OCI-LY3 (cell line): ENCODE data around the gene TMEM132D.

Source experiments
- H2AFZ ChIP-seq: fragments of 200-600, 300-600 bp; shearing (Covaris generic); 2 replicates; pipeline ENCODE4 v1.6.0; 2014; ENCODE audit warnings: antibody characterized with exemption, low read depth, low read length
- H3K27ac ChIP-seq: fragments of 200-600, 300-600 bp; sonication (generic); 2 replicates; pipeline ENCODE4 v1.5.1; 2014; ENCODE audit warnings: mild to moderate bottlenecking, low read length, moderate library complexity, mixed read lengths
- H3K27me3 ChIP-seq: fragments of 200-600, 300-600 bp; sonication (generic); 2 replicates; pipeline ENCODE4 v1.6.1; 2014; ENCODE audit warnings: low read depth, low read length, mixed read lengths
- H3K36me3 ChIP-seq: fragments of 200-600, 300-600 bp; sonication (generic); replicated peaks from 2 replicates; pipeline ENCODE3; 2014; ENCODE audit warnings: low read depth, low read length, mixed read lengths
- H3K4me1 ChIP-seq: fragments of 300-600, 200-600 bp; sonication (generic); 2 replicates; pipeline ENCODE4 v1.6.1; 2014; ENCODE audit warnings: low read length, mixed read lengths
- H3K4me2 ChIP-seq: fragments of 200-600, 300-600 bp; sonication (generic); 2 replicates; pipeline ENCODE4 v1.6.1; 2014; ENCODE audit warnings: low read length, mixed read lengths
- H3K4me3 ChIP-seq: fragments of 300-600, 200-600 bp; sonication (generic); 2 replicates; pipeline ENCODE4 v1.5.1; 2014; ENCODE audit warnings: antibody characterized with exemption, mild to moderate bottlenecking, low read length, moderate library complexity
- H3K79me2 ChIP-seq: fragments of 300-600, 200-600 bp; shearing (Covaris generic); 2 replicates; pipeline ENCODE4 v1.6.1; 2014; ENCODE audit warnings: mild to moderate bottlenecking, low read length, mixed read lengths
- H3K9ac ChIP-seq: fragments of 300-600, 200-600 bp; shearing (Covaris generic); 2 replicates; pipeline ENCODE4 v1.6.0; 2014; ENCODE audit warnings: mild to moderate bottlenecking, low read length, moderate library complexity
- H3K9me3 ChIP-seq: fragments of 200-600, 300-600 bp; shearing (Covaris generic); 2 replicates; pipeline ENCODE4 v1.6.1; 2014; ENCODE audit warnings: low read length, mixed read lengths; ENCODE audit not compliant: insufficient read depth
- H4K20me1 ChIP-seq: fragments of 200-600, 300-600 bp; sonication (generic); 2 replicates; pipeline ENCODE4 v1.6.1; 2016; ENCODE audit warnings: low read length, mixed read lengths; ENCODE audit not compliant: insufficient read depth
- CTCF ChIP-seq: fragments of 200-600, 300-600 bp; sonication (generic); IDR thresholded peaks from 2 replicates; pipeline ENCODE4 v1.5.1; 2014; ENCODE audit warnings: antibody characterized with exemption, low read length, low read depth
- EZH2phosphoT487 ChIP-seq: fragments of 200-600 bp; shearing (Covaris generic); IDR thresholded peaks from 2 replicates; pipeline ENCODE4 v1.6.1; 2018; ENCODE audit warnings: antibody characterized with exemption, mixed run types, low read depth

TMEM132D gene

GRCh38 chr12:129696926-129697325, 206.9 kb downstream of the TMEM132D start:
- Histone ChIP-seq H3K9me3 (no peaks in the 10 kb centered on the region), H3K36me3 (no peaks in the 10 kb centered on the region), H3K4me2 (no peak overlapping the region), H3K27me3 (no peaks in the 10 kb centered on the region), H3K4me3 (no peak overlapping the region), H3K27ac (no peak overlapping the region), H2AFZ (no peak overlapping the region), H3K9ac (no peak overlapping the region), H3K79me2 (no peaks in the 10 kb centered on the region), H4K20me1 (no peaks in the 10 kb centered on the region), H3K4me1 (no peaks in the 10 kb centered on the region)
- TF ChIP-seq EZH2phosphoT487 (no peak), CTCF (no peak)

- Histone ChIP-seq H3K4me3 (no peak overlapping the region), H4K20me1 (no peaks in the 10 kb centered on the region), H3K4me1 (no peaks in the 10 kb centered on the region), H3K27me3 (no peaks in the 10 kb centered on the region), H3K9me3 (no peaks in the 10 kb centered on the region), H3K79me2 (no peaks in the 10 kb centered on the region), H3K9ac (no peak overlapping the region), H3K4me2 (no peak overlapping the region), H2AFZ (no peak overlapping the region), H3K36me3 (no peaks in the 10 kb centered on the region), H3K27ac (no peak overlapping the region)
- TF ChIP-seq EZH2phosphoT487 (no peak), CTCF (no peak)
These were observed 207.4 kb downstream of the TMEM132D start for GRCh38 chr12:129696405-129696804.

- Histone ChIP-seq H3K27ac (no peak overlapping the region), H3K4me1 (no peaks in the 10 kb centered on the region), H3K9me3 (no peaks in the 10 kb centered on the region), H2AFZ (no peak overlapping the region), H3K27me3 (no peaks in the 10 kb centered on the region), H3K4me2 (no peak overlapping the region), H3K36me3 (no peaks in the 10 kb centered on the region), H3K79me2 (no peaks in the 10 kb centered on the region), H3K4me3 (no peak overlapping the region), H3K9ac (no peak overlapping the region), H4K20me1 (no peaks in the 10 kb centered on the region)
- no peak for TF ChIP-seq EZH2phosphoT487
- TF ChIP-seq CTCF: no peak
These were observed 210.1 kb downstream of the TMEM132D start for GRCh38 chr12:129693731-129694130.

- no peaks in the 10 kb centered on the region for H3K27me3 ChIP-seq
- no peak overlapping the region for H3K27ac ChIP-seq
- no peak overlapping the region for H3K9ac ChIP-seq
- TF ChIP-seq EZH2phosphoT487: no peak
- no peak for TF ChIP-seq CTCF
- no peaks in the 10 kb centered on the region for H3K36me3 ChIP-seq
- H3K9me3 ChIP-seq: no peaks in the 10 kb centered on the region
- no peaks in the 10 kb centered on the region for H3K79me2 ChIP-seq
- H4K20me1 ChIP-seq: no peaks in the 10 kb centered on the region
- H3K4me3 ChIP-seq: no peak overlapping the region
- H3K4me1 ChIP-seq: no peaks in the 10 kb centered on the region
- H3K4me2 ChIP-seq: no peak overlapping the region
- H2AFZ ChIP-seq: no peak overlapping the region
These were observed 216.1 kb downstream of the TMEM132D start for GRCh38 chr12:129687731-129688130.
